Kidney epithelial cell (primary cell): ENCODE results near the gene PDZD7. TPM values are rescaled to one million over a fixed set of nuclear protein-coding genes. Genes with fewer than 3 reads are reported as not detected.

Experiments used
- DNase-seq: peaks from one replicate; pipeline ENCODE4 v3.0.0-alpha.2; 2010; ENCODE audit warnings: low read depth
- H3K27me3 ChIP-seq: 2 replicates; pipeline ENCODE4 v1.6.0; 2011; ENCODE audit warnings: low read length; ENCODE audit not compliant: control insufficient read depth, insufficient read depth
- H3K36me3 ChIP-seq: 2 replicates; pipeline ENCODE4 v1.5.1; 2011; ENCODE audit warnings: low read length; ENCODE audit not compliant: control insufficient read depth, insufficient read depth
- H3K4me3 ChIP-seq: 2 replicates; pipeline ENCODE4 v1.5.1; 2011; ENCODE audit warnings: low read depth, mild to moderate bottlenecking, control low read depth, low read length
- CTCF ChIP-seq: IDR thresholded peaks from 2 replicates; pipeline ENCODE4 v1.5.1; 2011; ENCODE audit warnings: mild to moderate bottlenecking, moderate library complexity, low read length, control low read depth, inconsistent platforms; ENCODE audit not compliant: insufficient read depth, poor library complexity, severe bottlenecking
- total RNA-seq: library from RNA; depleted of rRNA; stranded (reverse); fragments of >200 nt; gene quantifications from 2 replicates; pipeline ENCODE4 v1.2.3, GENCODE V29; 2015

PDZD7 gene
- total RNA-seq, 1 donor from 2014 or later, result 3.5 TPM

- no peak for TF ChIP-seq CTCF
- H3K27me3 ChIP-seq, result peaks cover 18% of the 10 kb centered on the region
- peak overlapping the region; percentile 49 for H3K4me3 ChIP-seq
- no peak for DNase-seq
- H3K36me3 ChIP-seq, result no peaks in the 10 kb centered on the region
Measured at GRCh38 chr10:101043363-101043707, 12.4 kb upstream of the PDZD7 start.

DNA sequence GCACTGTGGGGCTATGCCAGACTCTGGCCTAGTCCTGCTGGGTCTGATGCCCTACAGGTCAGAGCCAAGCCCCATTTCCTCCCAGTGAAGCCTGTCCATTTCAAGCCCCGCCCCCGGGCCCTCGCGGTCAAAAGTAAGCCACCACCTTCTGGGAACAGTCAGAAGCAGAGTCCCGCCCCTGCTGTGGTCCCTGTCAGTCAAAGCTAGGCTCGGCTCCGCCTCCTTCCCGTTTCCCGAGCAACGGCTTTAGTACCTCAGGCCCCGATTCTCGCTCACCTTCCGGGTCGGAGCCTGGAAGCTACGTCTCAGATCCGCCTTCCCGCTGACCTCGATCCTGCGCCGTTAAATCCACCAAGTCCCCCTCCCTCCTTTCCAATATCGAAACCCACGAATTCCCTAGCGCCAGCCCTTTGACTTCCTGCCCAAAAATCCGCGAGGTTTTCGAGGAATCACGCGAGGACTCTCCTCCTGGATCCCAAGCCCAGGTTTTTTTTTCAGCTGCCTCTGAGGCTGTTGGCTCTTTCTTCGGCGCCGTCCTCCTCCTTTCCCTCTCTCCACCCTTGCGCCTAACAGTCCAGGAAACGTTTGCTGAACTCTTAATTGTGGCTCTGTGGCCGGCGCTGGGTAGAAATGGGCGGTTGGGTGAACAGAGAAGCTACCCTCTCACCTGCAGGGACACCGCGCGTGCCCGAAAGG is 11.9 kb upstream of the PDZD7 start:
- Histone ChIP-seq H3K36me3 (no peaks in the 10 kb centered on the region), H3K27me3 (peaks cover 13% of the 10 kb centered on the region), H3K4me3 (peak overlapping the region; percentile 49)
- peak; percentile 88 for DNase-seq
- TF ChIP-seq CTCF, result no peak

GRCh38 chr10:101042118-101042517 is 11.2 kb upstream of the PDZD7 start:
- Histone ChIP-seq H3K36me3 (peaks cover under 1% of the 10 kb centered on the region), H3K4me3 (no peak overlapping the region), H3K27me3 (peaks cover 6% of the 10 kb centered on the region)
- no peak for TF ChIP-seq CTCF
- no peak for DNase-seq

DNA sequence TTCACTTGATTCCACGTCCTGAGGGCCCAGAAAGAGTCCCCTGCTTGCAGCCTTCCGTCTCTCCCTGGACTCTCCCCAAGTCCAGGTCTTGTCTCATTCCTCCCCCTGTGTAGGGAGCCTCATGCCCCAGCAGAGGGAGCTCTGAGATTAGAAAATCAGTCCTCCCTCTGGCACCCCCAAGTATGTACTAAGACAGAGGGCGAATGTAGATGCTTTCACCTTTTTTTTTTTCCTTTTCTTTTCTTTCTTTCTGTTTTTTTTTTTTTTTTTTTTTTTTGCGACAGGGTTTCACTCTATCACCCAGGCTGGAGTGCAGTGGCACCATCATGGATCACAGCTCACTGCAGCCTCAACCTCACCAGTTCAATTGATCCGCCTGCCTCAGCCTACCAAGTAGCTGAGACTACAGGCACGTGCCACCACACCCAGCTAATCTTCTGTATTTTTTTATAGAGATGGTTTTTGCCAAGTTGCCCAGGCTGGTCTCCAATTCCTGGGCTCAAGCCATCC is 10.4 kb upstream of the PDZD7 start:
- DNase-seq, result no peak
- TF ChIP-seq CTCF, result peak; percentile 87

DNA sequence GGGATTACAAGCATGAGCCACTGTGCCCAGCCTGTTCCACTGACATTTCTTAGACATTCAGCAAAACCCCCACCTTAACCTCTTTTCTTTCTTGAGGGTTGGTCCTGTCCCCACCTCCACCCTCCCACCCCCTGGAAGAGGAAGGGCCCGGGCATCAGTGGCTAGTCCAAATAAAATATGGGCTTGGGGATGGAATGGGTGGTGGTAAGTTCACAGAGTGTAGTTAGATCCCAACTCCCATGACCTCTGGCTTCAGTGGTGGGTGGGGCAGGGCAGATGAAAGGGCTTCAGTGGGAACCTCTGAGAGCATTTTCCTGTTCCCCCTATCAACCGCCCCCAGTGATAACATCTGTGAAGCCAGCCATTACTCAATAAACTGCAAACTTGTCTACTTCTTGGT is 9.9 kb upstream of the PDZD7 start:
- H3K4me3 ChIP-seq, result no peak overlapping the region
- no peaks in the 10 kb centered on the region for H3K27me3 ChIP-seq
- no peak for TF ChIP-seq CTCF
- peaks cover 1% of the 10 kb centered on the region for H3K36me3 ChIP-seq
- no peak for DNase-seq

More for the DNA sequence above, 10.4 kb upstream of the PDZD7 start:
- no peaks in the 10 kb centered on the region for H3K27me3 ChIP-seq
- H3K4me3 ChIP-seq, result no peak overlapping the region
- H3K36me3 ChIP-seq, result peaks cover 1% of the 10 kb centered on the region

- DNase-seq, result no peak
- no peaks in the 10 kb centered on the region for H3K27me3 ChIP-seq
- no peak overlapping the region for H3K4me3 ChIP-seq
- H3K36me3 ChIP-seq, result peaks cover 1% of the 10 kb centered on the region
- no peak for TF ChIP-seq CTCF
Measured at GRCh38 chr10:101040061-101040460, 9.1 kb upstream of the PDZD7 start.
